OCI-LY1 (cell line): Measurements from ENCODE around the gene CPD.

ENCODE experiments used
- H2AFZ ChIP-seq: fragments of 200-600 bp; sonication (generic), shearing (Covaris generic); 2 replicates; pipeline ENCODE4 v1.6.0; 2014; ENCODE audit warnings: antibody characterized with exemption, mild to moderate bottlenecking, low read length
- H3F3A ChIP-seq: fragments of 200-600 bp; sonication (generic), shearing (Covaris generic); 2 replicates; pipeline ENCODE4 v1.6.0; 2014; ENCODE audit warnings: mild to moderate bottlenecking, antibody characterized with exemption, low read length, moderate library complexity; ENCODE audit not compliant: insufficient read depth
- H3K27ac ChIP-seq: fragments of 200-600 bp; sonication (generic); 2 replicates; pipeline ENCODE4 v1.5.1; 2014; ENCODE audit warnings: low read length, mixed run types, mild to moderate bottlenecking, low read depth; ENCODE audit not compliant: poor library complexity, severe bottlenecking
- H3K27me3 ChIP-seq: fragments of 200-600 bp; sonication (generic); 2 replicates; pipeline ENCODE4 v1.6.0; 2014; ENCODE audit warnings: antibody characterized with exemption, mild to moderate bottlenecking, low read length, moderate library complexity; ENCODE audit not compliant: insufficient read depth
- H3K36me3 ChIP-seq: fragments of 200-600 bp; sonication (generic); 2 replicates; pipeline ENCODE4 v1.6.1; 2014; ENCODE audit warnings: mild to moderate bottlenecking, antibody characterized with exemption, low read length, moderate library complexity, mixed read lengths; ENCODE audit not compliant: insufficient read depth
- H3K4me1 ChIP-seq: fragments of 200-600 bp; sonication (generic); 2 replicates; pipeline ENCODE4 v1.5.1; 2014; ENCODE audit warnings: mild to moderate bottlenecking, low read length, moderate library complexity; ENCODE audit not compliant: insufficient read depth, severe bottlenecking
- H3K4me2 ChIP-seq: fragments of 200-600 bp; sonication (generic), shearing (Covaris generic); 2 replicates; pipeline ENCODE4 v1.6.1; 2014; ENCODE audit warnings: low read length
- H3K4me3 ChIP-seq: fragments of 200-600 bp; sonication (generic); 2 replicates; pipeline ENCODE4 v1.5.1; 2014; ENCODE audit warnings: low read length, low read depth, mild to moderate bottlenecking, mixed read lengths; ENCODE audit not compliant: poor library complexity, severe bottlenecking
- H3K79me2 ChIP-seq: fragments of 200-600 bp; shearing (Covaris generic); 2 replicates; pipeline ENCODE4 v1.6.1; 2016; ENCODE audit warnings: mixed run types, low read length, mixed read lengths; ENCODE audit not compliant: insufficient read depth
- H3K9ac ChIP-seq: fragments of 200-600 bp; sonication (generic), shearing (Covaris generic); 2 replicates; pipeline ENCODE4 v1.6.1; 2014; ENCODE audit warnings: mild to moderate bottlenecking, low read length, mixed read lengths
- H3K9me2 ChIP-seq: fragments of 200-600 bp; sonication (generic), shearing (Covaris generic); 2 replicates; pipeline ENCODE4 v1.6.1; 2014; ENCODE audit warnings: low read depth, mild to moderate bottlenecking, low read length, mixed read lengths
- H3K9me3 ChIP-seq: fragments of 200-600 bp; shearing (Covaris generic); 2 replicates; pipeline ENCODE4 v1.6.1; 2014; ENCODE audit warnings: low read length, mixed read lengths
- H4K20me1 ChIP-seq: fragments of 200-600 bp; sonication (generic), shearing (Covaris generic); 2 replicates; pipeline ENCODE4 v1.6.0; 2016; ENCODE audit warnings: mild to moderate bottlenecking, low read length; ENCODE audit not compliant: insufficient read depth
- EZH2 ChIP-seq: fragments of 200-600 bp; sonication (generic), shearing (Covaris generic); IDR thresholded peaks from 2 replicates; pipeline ENCODE4 v1.8.0; 2017; ENCODE audit warnings: borderline replicate concordance, mixed run types, mild to moderate bottlenecking, antibody characterized with exemption, low read length, moderate library complexity, mixed read lengths
- TF ChIP-seq, protein P1 (sequence below): fragments of 200-600 bp; sonication (generic), shearing (Covaris generic); IDR thresholded peaks from 2 replicates; pipeline ENCODE4 v1.5.1; 2017; ENCODE audit warnings: mild to moderate bottlenecking, antibody characterized with exemption, low read length, moderate library complexity, mixed read lengths

Gene CPD

DNA sequence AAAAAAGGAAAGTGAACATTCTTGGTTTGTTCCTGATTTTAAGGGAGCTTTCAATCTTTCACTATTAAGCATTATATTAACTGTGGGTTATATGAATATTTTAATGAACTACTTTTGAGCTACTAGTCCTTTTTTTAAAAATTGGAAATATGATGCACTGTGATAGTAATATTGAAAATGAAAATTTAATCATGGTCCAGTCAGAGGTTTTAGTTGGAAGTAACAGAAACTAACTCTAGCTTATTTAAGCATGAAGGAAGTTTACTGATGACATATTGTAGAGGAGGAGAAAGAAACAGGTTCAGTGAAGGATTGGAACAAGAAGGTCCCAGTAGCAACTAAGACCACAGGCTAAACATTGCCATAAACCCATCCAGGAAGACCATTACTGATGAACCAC, 24.0 kb upstream of the CPD start:
- H3K27me3 ChIP-seq, result no peaks in the 10 kb centered on the region
- H3F3A ChIP-seq, result no peaks in the 10 kb centered on the region
- H3K27ac ChIP-seq, result no peak overlapping the region
- no peaks in the 10 kb centered on the region for H3K9me2 ChIP-seq
- H3K4me2 ChIP-seq, result no peak overlapping the region
- H3K9ac ChIP-seq, result no peak overlapping the region
- no peaks in the 10 kb centered on the region for H4K20me1 ChIP-seq
- TF ChIP-seq, protein P1, sequence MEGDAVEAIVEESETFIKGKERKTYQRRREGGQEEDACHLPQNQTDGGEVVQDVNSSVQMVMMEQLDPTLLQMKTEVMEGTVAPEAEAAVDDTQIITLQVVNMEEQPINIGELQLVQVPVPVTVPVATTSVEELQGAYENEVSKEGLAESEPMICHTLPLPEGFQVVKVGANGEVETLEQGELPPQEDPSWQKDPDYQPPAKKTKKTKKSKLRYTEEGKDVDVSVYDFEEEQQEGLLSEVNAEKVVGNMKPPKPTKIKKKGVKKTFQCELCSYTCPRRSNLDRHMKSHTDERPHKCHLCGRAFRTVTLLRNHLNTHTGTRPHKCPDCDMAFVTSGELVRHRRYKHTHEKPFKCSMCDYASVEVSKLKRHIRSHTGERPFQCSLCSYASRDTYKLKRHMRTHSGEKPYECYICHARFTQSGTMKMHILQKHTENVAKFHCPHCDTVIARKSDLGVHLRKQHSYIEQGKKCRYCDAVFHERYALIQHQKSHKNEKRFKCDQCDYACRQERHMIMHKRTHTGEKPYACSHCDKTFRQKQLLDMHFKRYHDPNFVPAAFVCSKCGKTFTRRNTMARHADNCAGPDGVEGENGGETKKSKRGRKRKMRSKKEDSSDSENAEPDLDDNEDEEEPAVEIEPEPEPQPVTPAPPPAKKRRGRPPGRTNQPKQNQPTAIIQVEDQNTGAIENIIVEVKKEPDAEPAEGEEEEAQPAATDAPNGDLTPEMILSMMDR, result no peak
- TF ChIP-seq EZH2, result no peak
- H3K4me3 ChIP-seq, result no peak overlapping the region
- no peaks in the 10 kb centered on the region for H3K9me3 ChIP-seq
- no peak overlapping the region for H2AFZ ChIP-seq
- H3K36me3 ChIP-seq, result no peaks in the 10 kb centered on the region
- no peaks in the 10 kb centered on the region for H3K4me1 ChIP-seq
- H3K79me2 ChIP-seq, result no peaks in the 10 kb centered on the region

DNA sequence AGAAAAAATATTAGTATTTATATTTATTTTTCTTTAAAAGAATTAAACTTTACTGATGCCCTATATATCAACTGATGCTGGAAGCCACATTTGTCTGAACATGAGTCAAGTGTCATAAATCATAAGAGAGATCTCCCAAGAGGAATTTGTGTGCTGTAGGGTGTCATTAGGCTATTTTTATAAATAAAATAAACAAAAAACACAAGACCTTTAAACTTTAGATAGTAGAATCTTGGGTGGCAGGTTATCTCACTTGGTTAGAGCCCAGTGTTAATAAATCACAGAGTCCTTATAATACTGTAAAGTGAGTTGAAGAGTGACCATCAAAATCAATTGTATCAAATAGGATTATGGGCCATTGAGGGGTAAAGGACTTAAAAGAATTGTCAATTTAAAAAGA, 21.3 kb upstream of the CPD start:
- Histone ChIP-seq H3K27me3 (no peaks in the 10 kb centered on the region), H3K4me1 (no peaks in the 10 kb centered on the region), H2AFZ (no peak overlapping the region), H3F3A (no peaks in the 10 kb centered on the region), H3K79me2 (no peaks in the 10 kb centered on the region), H4K20me1 (no peaks in the 10 kb centered on the region), H3K9me3 (peaks cover 5% of the 10 kb centered on the region), H3K4me2 (no peak overlapping the region), H3K9ac (no peak overlapping the region), H3K27ac (no peak overlapping the region), H3K4me3 (no peak overlapping the region), H3K9me2 (no peaks in the 10 kb centered on the region), H3K36me3 (no peaks in the 10 kb centered on the region; the same call in 1 of the 2 replicates)
- TF ChIP-seq, protein P1, result no peak
- no peak for TF ChIP-seq EZH2

DNA sequence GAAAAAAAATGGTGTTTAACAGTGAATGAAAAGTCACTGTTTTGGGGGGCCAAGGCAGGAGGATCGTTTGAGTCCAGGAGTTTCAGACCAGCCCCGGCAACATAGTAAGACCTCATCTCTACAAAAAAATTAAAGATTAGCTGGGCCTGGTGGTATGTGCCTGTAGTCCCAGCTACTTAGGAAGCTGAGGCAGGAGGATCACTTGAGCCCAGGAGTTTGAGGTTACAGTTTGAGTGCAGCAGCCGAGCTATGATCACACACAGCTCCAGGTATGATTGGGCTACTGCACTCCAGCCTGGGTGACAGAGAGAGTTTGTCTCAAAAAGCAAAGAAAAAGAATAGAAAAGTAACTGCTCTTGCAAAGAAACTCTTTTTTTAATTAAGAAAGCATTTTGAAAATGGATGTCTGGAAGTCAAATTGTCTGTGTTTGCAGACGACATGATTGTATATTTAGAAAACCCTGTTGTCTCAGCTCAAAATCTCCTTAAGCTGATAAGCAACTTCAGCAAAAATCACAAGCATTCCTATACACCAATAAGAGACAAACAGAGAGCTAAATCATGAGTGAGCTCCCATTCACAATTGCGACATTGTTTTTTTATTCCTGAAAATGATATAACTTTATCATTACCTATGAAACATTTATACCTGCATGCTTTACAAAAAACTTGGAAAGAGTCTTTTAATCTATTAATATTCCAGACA, 20.5 kb upstream of the CPD start:
- Histone ChIP-seq H3K27ac (no peak overlapping the region), H3K4me2 (no peak overlapping the region), H2AFZ (no peak overlapping the region), H3K79me2 (no peaks in the 10 kb centered on the region), H3K36me3 (no peaks in the 10 kb centered on the region; the same call in 1 of the 2 replicates), H3K9ac (no peak overlapping the region), H3K9me2 (no peaks in the 10 kb centered on the region), H3F3A (no peaks in the 10 kb centered on the region), H3K4me3 (no peak overlapping the region), H3K4me1 (no peaks in the 10 kb centered on the region), H3K9me3 (peaks cover 8% of the 10 kb centered on the region), H4K20me1 (no peaks in the 10 kb centered on the region), H3K27me3 (no peaks in the 10 kb centered on the region)
- TF ChIP-seq, protein P1, result no peak
- TF ChIP-seq EZH2, result no peak
